ENCODE data around the gene MAN2B1. TPM values are rescaled to one million over a fixed set of nuclear protein-coding genes. Genes with fewer than 3 reads are reported as not detected.

MAN2B1 gene
- polyA plus RNA-seq, 2 of the 4 experiments (the other 2 are of a cell fraction) = 13.0 to 16.3 TPM

- TF ChIP-seq, protein P1, sequence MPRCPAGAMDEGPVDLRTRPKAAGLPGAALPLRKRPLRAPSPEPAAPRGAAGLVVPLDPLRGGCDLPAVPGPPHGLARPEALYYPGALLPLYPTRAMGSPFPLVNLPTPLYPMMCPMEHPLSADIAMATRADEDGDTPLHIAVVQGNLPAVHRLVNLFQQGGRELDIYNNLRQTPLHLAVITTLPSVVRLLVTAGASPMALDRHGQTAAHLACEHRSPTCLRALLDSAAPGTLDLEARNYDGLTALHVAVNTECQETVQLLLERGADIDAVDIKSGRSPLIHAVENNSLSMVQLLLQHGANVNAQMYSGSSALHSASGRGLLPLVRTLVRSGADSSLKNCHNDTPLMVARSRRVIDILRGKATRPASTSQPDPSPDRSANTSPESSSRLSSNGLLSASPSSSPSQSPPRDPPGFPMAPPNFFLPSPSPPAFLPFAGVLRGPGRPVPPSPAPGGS (IDR thresholded peaks at IDR 0.05) = peak; percentile 72; the same call in 1 of the 3 replicates
- TF ChIP-seq KDM5A (IDR thresholded peaks at IDR 0.05) (peak; percentile 57; the same call in 1 of the 2 replicates), POLR2A (IDR thresholded peaks at IDR 0.05; ENCODE audit: low read length) (peak; percentile 21), HMGXB4 (CRISPR knock-in tag; IDR thresholded peaks at IDR 0.05; ENCODE audit: borderline replicate concordance) (no peak), HDAC2 (IDR thresholded peaks at IDR 0.05) (0 out of 2 replicates have a peak, but pooled peaks have one; percentile 24), FOSB (CRISPR knock-in tag; IDR thresholded peaks at IDR 0.05) (no peak)
- TF ChIP-seq, protein P2, sequence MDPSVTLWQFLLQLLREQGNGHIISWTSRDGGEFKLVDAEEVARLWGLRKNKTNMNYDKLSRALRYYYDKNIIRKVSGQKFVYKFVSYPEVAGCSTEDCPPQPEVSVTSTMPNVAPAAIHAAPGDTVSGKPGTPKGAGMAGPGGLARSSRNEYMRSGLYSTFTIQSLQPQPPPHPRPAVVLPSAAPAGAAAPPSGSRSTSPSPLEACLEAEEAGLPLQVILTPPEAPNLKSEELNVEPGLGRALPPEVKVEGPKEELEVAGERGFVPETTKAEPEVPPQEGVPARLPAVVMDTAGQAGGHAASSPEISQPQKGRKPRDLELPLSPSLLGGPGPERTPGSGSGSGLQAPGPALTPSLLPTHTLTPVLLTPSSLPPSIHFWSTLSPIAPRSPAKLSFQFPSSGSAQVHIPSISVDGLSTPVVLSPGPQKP (IDR thresholded peaks at IDR 0.05; ENCODE audit: low read depth, low read length) = 0 out of 2 replicates have a peak, but pooled peaks have one; percentile 16
These were observed 30.1 kb upstream of the MAN2B1 start, which contains the start of gene FBXW9 (continued) for GRCh38 chr19:12696366-12697335.

GRCh38 chr19:12695997-12696365 lies 29.4 kb upstream of the MAN2B1 start:
- WGBS (ENCODE audit: missing lambda C conversion rate) = 25% methylated on average over 1 of the region's 36 CpGs
- FAIRE-seq (no peak), ATAC-seq (peak; percentile 35 to 43; a peak in 5 of 6 replicates), DNase-seq (ENCODE audit: low read depth in 1 of 2, low spot score in 1 of 2) (peak in 1 of 2 experiments; percentile 10)
- H3K4me3 ChIP-seq = peak overlapping the region; percentile 71
- ChIA-PET POLR2A (no interaction called here), CTCF (interaction anchor here (0.6 to 1.5 kb wide), 6 partner anchors 20 to 122 kb away, joined by 3 to 5 read pairs (median 3); no protein-coding TSS in a partner anchor)
- no peaks in the 10 kb centered on the region for H3K9me3 ChIP-seq
- no peak for TF ChIP-seq ZNF302 (CRISPR knock-in tag; IDR thresholded peaks at IDR 0.05)
- TF ChIP-seq EHMT2 (IDR thresholded peaks at IDR 0.05; ENCODE audit: low read depth) = no peak
- no peak for TF ChIP-seq PBX3 (IDR thresholded peaks at IDR 0.05)
- TF ChIP-seq SMC3 (IDR thresholded peaks at IDR 0.05) = no peak
- TF ChIP-seq, protein P3, sequence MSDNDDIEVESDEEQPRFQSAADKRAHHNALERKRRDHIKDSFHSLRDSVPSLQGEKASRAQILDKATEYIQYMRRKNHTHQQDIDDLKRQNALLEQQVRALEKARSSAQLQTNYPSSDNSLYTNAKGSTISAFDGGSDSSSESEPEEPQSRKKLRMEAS (IDR thresholded peaks at IDR 0.05) = no peak; the same call in 1 of the 2 replicates
- TF ChIP-seq PHF8 (IDR thresholded peaks at IDR 0.05; ENCODE audit: borderline replicate concordance, low read depth) = no peak
- no peak for TF ChIP-seq ZSCAN20 (CRISPR knock-in tag; IDR thresholded peaks at IDR 0.05)
- TF ChIP-seq CBX2 (IDR thresholded peaks at IDR 0.05; ENCODE audit: borderline replicate concordance, low read depth) = no peak
- no peak for TF ChIP-seq FOSB (CRISPR knock-in tag; IDR thresholded peaks at IDR 0.05)
- H3K4me1 ChIP-seq = peaks cover 5% of the 10 kb centered on the region; the same call in 1 of the 3 replicates
- H3K27ac ChIP-seq = peak overlapping the region; percentile 75 to 91
- H3K4me2 ChIP-seq = peak overlapping the region; percentile 73

GRCh38 chr19:12695514-12695913 lies 29.0 kb upstream of the MAN2B1 start:
- Histone ChIP-seq H3K4me2 (peak overlapping the region; percentile 73), H3K4me1 (peaks cover 5% of the 10 kb centered on the region; the same call in 1 of the 3 replicates), H3K27ac (peak overlapping the region in 1 of 2 experiments; percentile 91; a peak in 5 of 6 replicates), H3K9me3 (no peaks in the 10 kb centered on the region), H3K4me3 (peak overlapping the region; percentile 71)
- no CpG with 5 or more reads among the region's 1 CpG for WGBS (ENCODE audit: missing lambda C conversion rate)
- ATAC-seq (no peak; a peak in 1 of 6 replicates), FAIRE-seq (no peak), DNase-seq (ENCODE audit: low read depth in 1 of 2, low spot score in 1 of 2) (no peak)
- CTCF ChIA-PET = interaction anchor here (0.8 to 1.5 kb wide), 5 partner anchors 19 to 70 kb away, joined by 3 to 5 read pairs (median 3); no protein-coding TSS in a partner anchor
- POLR2A ChIA-PET = no interaction called here
- TF ChIP-seq, protein P3 (IDR thresholded peaks at IDR 0.05) = no peak
- TF ChIP-seq NR3C1 (IDR thresholded peaks at IDR 0.05) (no peak), SMC3 (IDR thresholded peaks at IDR 0.05) (no peak), CHD2 (IDR thresholded peaks at IDR 0.05; ENCODE audit: low read length, partially characterized antibody) (no peak), FOSB (CRISPR knock-in tag; IDR thresholded peaks at IDR 0.05) (no peak)

Data from A549 (cell line).